ENCODE results near the gene ENKUR. TPM values are rescaled to one million over a fixed set of nuclear protein-coding genes. Genes with fewer than 3 reads are reported as not detected.
"Not testable (repeated sequence)": the region's sequence is repeated elsewhere in the genome, so short reads cannot be mapped to it uniquely, and the experiment has no call there.

Gene ENKUR
- total RNA-seq, 1 experiment from 2014 or later, result not detected

GRCh38 chr10:24959382-24959730 lies 56.6 kb downstream of the ENKUR start:
- no peaks in the 10 kb centered on the region for H3K9me2 ChIP-seq (replicated peaks; ENCODE audit: low read length)
- H3K9me3 ChIP-seq (ENCODE audit: low read length), result no peaks in the 10 kb centered on the region
- no peaks in the 10 kb centered on the region for H4K20me1 ChIP-seq (ENCODE audit: low read length)
- POLR2A ChIA-PET (ENCODE audit: unreplicated experiment), result no interaction called here
- DNase-seq (no peak), ATAC-seq (no peak)
- no peak overlapping the region for H3K27ac ChIP-seq (ENCODE audit: low read length)
- TF ChIP-seq EZH2 (IDR thresholded peaks at IDR 0.05; ENCODE audit: low read length, unreplicated experiment) (no peak), EZH2phosphoT487 (IDR thresholded peaks at IDR 0.05; ENCODE audit: borderline replicate concordance, low read length) (no peak), CTCF (conservative IDR thresholded peaks at IDR 0.05; ENCODE audit: low read depth, low read length) (no peak)
- H3K4me2 ChIP-seq (ENCODE audit: low read length), result peak overlapping the region; percentile 72; the same call in 1 of the 2 replicates
- intact Hi-C loops (cut with micrococcal nuclease), result no loop called here
- no peaks in the 10 kb centered on the region for H3K79me2 ChIP-seq (ENCODE audit: low read length)
- BruUV-seq (replicated peaks), result no TSS peak
- H3K27me3 ChIP-seq (ENCODE audit: low read length), result no peaks in the 10 kb centered on the region
- no peak overlapping the region for H3K9ac ChIP-seq (ENCODE audit: low read length)
- no peaks in the 10 kb centered on the region for H3K36me3 ChIP-seq (ENCODE audit: low read depth, low read length)
- H2AFZ ChIP-seq (ENCODE audit: low read length), result no peak overlapping the region
- peaks cover 3% of the 10 kb centered on the region for H3F3A ChIP-seq (ENCODE audit: low read length, unreplicated experiment)
- no peak overlapping the region for H3K4me3 ChIP-seq (ENCODE audit: low read length)
- H3K4me1 ChIP-seq (ENCODE audit: insufficient read depth, low read length), result peaks cover 56% of the 10 kb centered on the region
- CTCF ChIA-PET, result no interaction called here

GRCh38 chr10:24958721-24959381 lies 57.1 kb downstream of the ENKUR start:
- ATAC-seq, result no peak
- no peak for TF ChIP-seq CTCF (conservative IDR thresholded peaks at IDR 0.05; ENCODE audit: low read depth, low read length)
- no peak for TF ChIP-seq EZH2 (IDR thresholded peaks at IDR 0.05; ENCODE audit: low read length, unreplicated experiment)
- TF ChIP-seq EZH2phosphoT487 (IDR thresholded peaks at IDR 0.05; ENCODE audit: borderline replicate concordance, low read length), result no peak
- Histone ChIP-seq H3K4me3 (ENCODE audit: low read length) (no peak overlapping the region), H3K4me1 (ENCODE audit: insufficient read depth, low read length) (peaks cover 55% of the 10 kb centered on the region), H3K4me2 (ENCODE audit: low read length) (peak overlapping the region; percentile 72), H3K27me3 (ENCODE audit: low read length) (no peaks in the 10 kb centered on the region), H3K36me3 (ENCODE audit: low read depth, low read length) (no peaks in the 10 kb centered on the region), H3K9me3 (ENCODE audit: low read length) (no peaks in the 10 kb centered on the region), H2AFZ (ENCODE audit: low read length) (no peak overlapping the region), H3F3A (ENCODE audit: low read length, unreplicated experiment) (peaks cover 3% of the 10 kb centered on the region), H3K79me2 (ENCODE audit: low read length) (no peaks in the 10 kb centered on the region), H3K9me2 (replicated peaks; ENCODE audit: low read length) (no peaks in the 10 kb centered on the region), H3K9ac (ENCODE audit: low read length) (0 out of 2 replicates have a peak overlapping the region, but pooled peaks have one; percentile 21), H3K27ac (ENCODE audit: low read length) (peak overlapping the region; percentile 91), H4K20me1 (ENCODE audit: low read length) (no peaks in the 10 kb centered on the region)
- intact Hi-C loops (cut with micrococcal nuclease), result no loop called here
- DNase-seq, result no peak
- ChIA-PET CTCF (no interaction called here), POLR2A (ENCODE audit: unreplicated experiment) (no interaction called here)
- no TSS peak for BruUV-seq (replicated peaks)

GRCh38 chr10:24958091-24958720 lies 57.8 kb downstream of the ENKUR start:
- Histone ChIP-seq H3K4me1 (ENCODE audit: insufficient read depth, low read length) (peaks cover 55% of the 10 kb centered on the region), H3K27me3 (ENCODE audit: low read length) (no peaks in the 10 kb centered on the region), H3F3A (ENCODE audit: low read length, unreplicated experiment) (peaks cover 3% of the 10 kb centered on the region), H3K4me3 (ENCODE audit: low read length) (no peak overlapping the region), H3K4me2 (ENCODE audit: low read length) (peak overlapping the region; percentile 72), H3K79me2 (ENCODE audit: low read length) (no peaks in the 10 kb centered on the region), H3K9me2 (replicated peaks; ENCODE audit: low read length) (no peaks in the 10 kb centered on the region), H3K9me3 (ENCODE audit: low read length) (no peaks in the 10 kb centered on the region), H3K27ac (ENCODE audit: low read length) (peak overlapping the region; percentile 91), H4K20me1 (ENCODE audit: low read length) (no peaks in the 10 kb centered on the region), H3K9ac (ENCODE audit: low read length) (peak overlapping the region; percentile 63), H2AFZ (ENCODE audit: low read length) (no peak overlapping the region), H3K36me3 (ENCODE audit: low read depth, low read length) (no peaks in the 10 kb centered on the region)
- TF ChIP-seq EZH2phosphoT487 (IDR thresholded peaks at IDR 0.05; ENCODE audit: borderline replicate concordance, low read length) (no peak), CTCF (conservative IDR thresholded peaks at IDR 0.05; ENCODE audit: low read depth, low read length) (no peak), EZH2 (IDR thresholded peaks at IDR 0.05; ENCODE audit: low read length, unreplicated experiment) (no peak)
- BruUV-seq (replicated peaks), result no TSS peak
- intact Hi-C loops (cut with micrococcal nuclease), result no loop called here
- ATAC-seq (peak; percentile 48), DNase-seq (peak; percentile 83)
- CTCF ChIA-PET, result no interaction called here
- POLR2A ChIA-PET (ENCODE audit: unreplicated experiment), result no interaction called here

GRCh38 chr10:24957624-24958051 lies 58.3 kb downstream of the ENKUR start:
- ATAC-seq, result not testable (repeated sequence)
- peak overlapping the region; percentile 63 for H3K9ac ChIP-seq (ENCODE audit: low read length)

More at GRCh38 chr10:24957624-24958051, 58.3 kb downstream of the ENKUR start:
- intact Hi-C loops (cut with micrococcal nuclease); H3K27me3 ChIP-seq (ENCODE audit: low read length); POLR2A ChIA-PET (ENCODE audit: unreplicated experiment); H4K20me1 ChIP-seq (ENCODE audit: low read length); DNase-seq; H3K4me3 ChIP-seq (ENCODE audit: low read length); H3F3A ChIP-seq (ENCODE audit: low read length, unreplicated experiment); CTCF ChIA-PET; BruUV-seq (replicated peaks); H3K9me3 ChIP-seq (ENCODE audit: low read length); H2AFZ ChIP-seq (ENCODE audit: low read length); H3K79me2 ChIP-seq (ENCODE audit: low read length); H3K9me2 ChIP-seq (replicated peaks; ENCODE audit: low read length); H3K36me3 ChIP-seq (ENCODE audit: low read depth, low read length): not testable (repeated sequence)
- peak overlapping the region; percentile 65 for H3K4me2 ChIP-seq (ENCODE audit: low read length)
- peak overlapping the region; percentile 91 for H3K27ac ChIP-seq (ENCODE audit: low read length)
- peaks cover 54% of the 10 kb centered on the region for H3K4me1 ChIP-seq (ENCODE audit: insufficient read depth, low read length)

Data from PC-3 (cell line).